Bronchus fibroblast of lung (primary cell): ENCODE data around the gene COQ8A. TPM values are rescaled to one million over a fixed set of nuclear protein-coding genes. Genes with fewer than 3 reads are reported as not detected.

Experiments
- total RNA-seq: library from RNA; depleted of rRNA; stranded (reverse); fragments of >200 nt; gene quantifications from 2 replicates; pipeline ENCODE4 v1.2.3, GENCODE V29; 2015

Gene COQ8A
- 8.2 and 10.4 TPM in 2 replicates for total RNA-seq

GRCh38 chr1:226940029-226940805, at the start of gene COQ8A:
Gene COQ8A (plus strand): TSS chr1:226940294. CDS start chr1:226961386, 21,092 bp downstream.

Other genes with a start within 250 kb of the COQ8A start
- gene ITPKB, start 201.0 kb upstream of the COQ8A start, total RNA-seq = 3.1 and 3.7 TPM in 2 replicates
- gene PSEN2, start 69.7 kb upstream of the COQ8A start, total RNA-seq = 9.2 and 11.3 TPM in 2 replicates